DOHH2 (cell line): ENCODE results near the gene GADD45A.

ENCODE experiments used
- EZH2phosphoT487 ChIP-seq: fragments of 200-600 bp; sonication (generic); IDR thresholded peaks from 2 replicates; pipeline ENCODE4 v1.6.1; 2017; ENCODE audit warnings: borderline replicate concordance, mild to moderate bottlenecking, antibody characterized with exemption, low read length, moderate library complexity, mixed read lengths
- TF ChIP-seq, protein P1 (sequence below): fragments of 200-600 bp; sonication (generic); IDR thresholded peaks from one replicate; pipeline ENCODE4 v1.5.1; 2014; ENCODE audit warnings: antibody characterized with exemption, mild to moderate bottlenecking, low read depth, low read length; ENCODE audit not compliant: poor library complexity, severe bottlenecking

DNA sequence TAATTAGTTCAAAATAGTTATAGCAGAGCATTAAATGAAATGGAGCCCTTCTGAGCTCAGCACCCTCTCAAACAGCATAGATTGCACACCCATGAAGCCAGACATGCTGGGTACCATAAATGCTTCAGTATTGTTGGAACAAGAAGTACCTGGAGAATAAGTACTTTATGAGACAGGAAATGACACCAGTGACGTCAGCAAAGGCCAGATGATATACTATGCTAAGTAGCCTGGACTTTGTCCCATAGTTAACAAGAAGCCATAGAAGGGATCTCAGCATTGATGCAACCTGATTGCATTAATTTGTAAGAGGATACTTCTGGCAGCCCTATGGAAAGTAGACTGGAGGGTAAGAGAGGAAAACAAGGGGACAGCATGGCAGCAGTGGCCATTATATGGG lies 16.3 kb upstream of the GADD45A start:
- TF ChIP-seq, protein P1, sequence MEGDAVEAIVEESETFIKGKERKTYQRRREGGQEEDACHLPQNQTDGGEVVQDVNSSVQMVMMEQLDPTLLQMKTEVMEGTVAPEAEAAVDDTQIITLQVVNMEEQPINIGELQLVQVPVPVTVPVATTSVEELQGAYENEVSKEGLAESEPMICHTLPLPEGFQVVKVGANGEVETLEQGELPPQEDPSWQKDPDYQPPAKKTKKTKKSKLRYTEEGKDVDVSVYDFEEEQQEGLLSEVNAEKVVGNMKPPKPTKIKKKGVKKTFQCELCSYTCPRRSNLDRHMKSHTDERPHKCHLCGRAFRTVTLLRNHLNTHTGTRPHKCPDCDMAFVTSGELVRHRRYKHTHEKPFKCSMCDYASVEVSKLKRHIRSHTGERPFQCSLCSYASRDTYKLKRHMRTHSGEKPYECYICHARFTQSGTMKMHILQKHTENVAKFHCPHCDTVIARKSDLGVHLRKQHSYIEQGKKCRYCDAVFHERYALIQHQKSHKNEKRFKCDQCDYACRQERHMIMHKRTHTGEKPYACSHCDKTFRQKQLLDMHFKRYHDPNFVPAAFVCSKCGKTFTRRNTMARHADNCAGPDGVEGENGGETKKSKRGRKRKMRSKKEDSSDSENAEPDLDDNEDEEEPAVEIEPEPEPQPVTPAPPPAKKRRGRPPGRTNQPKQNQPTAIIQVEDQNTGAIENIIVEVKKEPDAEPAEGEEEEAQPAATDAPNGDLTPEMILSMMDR: no peak
- no peak for TF ChIP-seq EZH2phosphoT487
